Spleen (tissue), 7 donors: ENCODE results near the gene DHRS11.

Source experiments
- POLR2A ChIP-seq, 3 donors: fragments of 450-650 bp; IDR thresholded peaks; one replicate each; pipeline ENCODE4 v1.5.1; 2017; ENCODE audit warnings: antibody characterized with exemption in 3 of 3, mild to moderate bottlenecking in 1 of 3
- POLR2AphosphoS5 ChIP-seq, 3 donors: sonication (generic); formaldehyde crosslinking; IDR thresholded peaks; one replicate each; pipeline ENCODE4 v1.5.1; 2017; ENCODE audit warnings: antibody characterized with exemption in 3 of 3
- TF ChIP-seq, protein P1 (sequence below), 11 experiments: fragments of 200-600 bp in 7 of 11; fragments of 450-650 bp in 4 of 11; sonication (generic) in 4 of 11; IDR thresholded peaks in 8 of 11; conservative IDR thresholded peaks in 3 of 11; 1 replicate in 7 of 11; 2 replicates in 4 of 11; pipeline versions ENCODE4 v1.4.0 to v1.8.0; 2016 to 2021; ENCODE audit warnings: antibody characterized with exemption in 11 of 11, inconsistent platforms in 4 of 11, mild to moderate bottlenecking in 1 of 11
- donor health status: DM: no; HTN: no; CAD: no; lungs with moderate emphysema.
- donor health status: DM: no; HTN: no; CAD: no.
- donor health status: DM: no; HTN: no; CAD: no.

GRCh38 chr17:36647636-36648035 is 56.0 kb downstream of the DHRS11 start:
- TF ChIP-seq, protein P1, sequence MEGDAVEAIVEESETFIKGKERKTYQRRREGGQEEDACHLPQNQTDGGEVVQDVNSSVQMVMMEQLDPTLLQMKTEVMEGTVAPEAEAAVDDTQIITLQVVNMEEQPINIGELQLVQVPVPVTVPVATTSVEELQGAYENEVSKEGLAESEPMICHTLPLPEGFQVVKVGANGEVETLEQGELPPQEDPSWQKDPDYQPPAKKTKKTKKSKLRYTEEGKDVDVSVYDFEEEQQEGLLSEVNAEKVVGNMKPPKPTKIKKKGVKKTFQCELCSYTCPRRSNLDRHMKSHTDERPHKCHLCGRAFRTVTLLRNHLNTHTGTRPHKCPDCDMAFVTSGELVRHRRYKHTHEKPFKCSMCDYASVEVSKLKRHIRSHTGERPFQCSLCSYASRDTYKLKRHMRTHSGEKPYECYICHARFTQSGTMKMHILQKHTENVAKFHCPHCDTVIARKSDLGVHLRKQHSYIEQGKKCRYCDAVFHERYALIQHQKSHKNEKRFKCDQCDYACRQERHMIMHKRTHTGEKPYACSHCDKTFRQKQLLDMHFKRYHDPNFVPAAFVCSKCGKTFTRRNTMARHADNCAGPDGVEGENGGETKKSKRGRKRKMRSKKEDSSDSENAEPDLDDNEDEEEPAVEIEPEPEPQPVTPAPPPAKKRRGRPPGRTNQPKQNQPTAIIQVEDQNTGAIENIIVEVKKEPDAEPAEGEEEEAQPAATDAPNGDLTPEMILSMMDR (IDR thresholded peaks at IDR 0.05 in 8 of 11, conservative IDR thresholded peaks at IDR 0.05 in 3 of 11), result no peak
- no peak for TF ChIP-seq POLR2AphosphoS5 (IDR thresholded peaks at IDR 0.05)
- no peak for TF ChIP-seq POLR2A (IDR thresholded peaks at IDR 0.05)
